Psoas muscle (tissue), 8 donors: Measurements from ENCODE around the gene CCDC83. TPM values are rescaled to one million over a fixed set of nuclear protein-coding genes. Genes with fewer than 3 reads are reported as not detected.

Experiments
- ATAC-seq, 4 donors: fragments of 200-7000 bp; cut with Tn5 transposase; one replicate each; pipeline ENCODE4 v1.9.1; 2020; ENCODE audit warnings: moderate library complexity in 3 of 4, mild to moderate bottlenecking in 2 of 4
- DNase-seq, 2 donors: peaks; one replicate each; pipeline ENCODE4 v3.0.0-alpha.2; 2020
- H3K27ac ChIP-seq: fragments of 200-600 bp; one replicate; pipeline ENCODE4 v1.8.0; 2022
- H3K27me3 ChIP-seq, 3 donors: fragments of 200-600 bp in 1 of 3; one replicate each; pipeline versions ENCODE4 v1.6.1 to v1.8.0; 2013 to 2022; ENCODE audit warnings: low read length in 2 of 3, mild to moderate bottlenecking in 2 of 3, moderate library complexity in 1 of 3; ENCODE audit not compliant: insufficient read depth in 3 of 3
- H3K36me3 ChIP-seq, 2 donors: fragments of 200-600 bp in 1 of 2; one replicate each; pipeline versions ENCODE4 v1.6.1 to v1.8.0; 2013 to 2022; ENCODE audit warnings: low read depth in 1 of 2, mild to moderate bottlenecking in 1 of 2, moderate library complexity in 1 of 2; ENCODE audit not compliant: insufficient read depth in 1 of 2
- H3K4me1 ChIP-seq: fragments of 200-600 bp; one replicate; pipeline ENCODE4 v1.8.0; 2022
- H3K4me3 ChIP-seq: fragments of 200-600 bp; one replicate; pipeline ENCODE4 v1.8.0; 2022; ENCODE audit warnings: mild to moderate bottlenecking
- H3K9me3 ChIP-seq: fragments of 200-600 bp; one replicate; pipeline ENCODE4 v1.8.0; 2022
- CTCF ChIP-seq: fragments of 200-600 bp; IDR thresholded peaks from one replicate; pipeline ENCODE4 v1.8.0; 2022; ENCODE audit warnings: antibody characterized with exemption
- WGBS, 3 donors: extraction: QIAGEN DNeasy Blood & Tissue Kit; methylation state at CpG; one replicate each; pipeline versions ENCODE4 v1.1.6 to v1.1.7; 2013; 5-methylcytosine and 5-hydroxymethylcytosine counted together
- intact Hi-C, 2 donors: fragments of 100-400 bp; cut with DNase I; formaldehyde crosslinking; loops; one replicate each; pipeline versions ENCODE4 v1.11.0 to v1.14.2; 2022
- polyA plus RNA-seq, 3 donors: library from polyadenylated mRNA; stranded (reverse); fragments of 200-250 nt; gene quantifications; one replicate each; pipeline ENCODE4 v1.2.3, GENCODE V29; 2013
- total RNA-seq, 4 donors: library from RNA; stranded (reverse); fragmentation: NEBNext Ultra II Directional in 2 of 4; extraction: Animal tissue kit (Norgen Biotek cat#: 25700) in 2 of 4; gene quantifications; one replicate each; pipeline versions ENCODE4 v1.2.1 to v1.2.4, GENCODE V29; 2021 to 2023
- donor health status: healthy with polysubstance abuse.
- donor health status: DM: no; HTN: no; CAD: no; lungs with moderate emphysema.
- donor health status: Bipolar disorder and iron deficiency.
- donor health status: healthy.
- donor health status: DM: yes; HTN: yes; CAD: no.
- donor health status: DM: no; HTN: no; CAD: no.
- donor health status: DM: no; HTN: no; CAD: no.
- donor health status: DM: yes; HTN: yes; CAD: no.

The CCDC83 gene
- total and polyA plus RNA-seq, 7 donors, result not detected

- H3K4me1 ChIP-seq, result no peaks in the 10 kb centered on the region
- 52 to 61% (median 53%) methylated on average over 7 of the region's 7 CpGs for WGBS, 3 donors
- no peak for TF ChIP-seq CTCF
- no peak overlapping the region for H3K4me3 ChIP-seq
- no peaks in the 10 kb centered on the region for H3K9me3 ChIP-seq
- no peaks in the 10 kb centered on the region for H3K27me3 ChIP-seq
- intact Hi-C loops, result no loop called here
- H3K36me3 ChIP-seq, result no peaks in the 10 kb centered on the region
- DNase-seq, result no peak
- H3K27ac ChIP-seq, result no peak overlapping the region
- ATAC-seq, result no peak
Observed at GRCh38 chr11:85886089-85887056, 31.2 kb downstream of the CCDC83 start.

GRCh38 chr11:85889108-85889507 lies 33.9 kb downstream of the CCDC83 start:
- no peaks in the 10 kb centered on the region for H3K27me3 ChIP-seq
- no peak for ATAC-seq
- intact Hi-C loops, result no loop called here
- no peak overlapping the region for H3K4me3 ChIP-seq
- no peaks in the 10 kb centered on the region for H3K4me1 ChIP-seq
- H3K9me3 ChIP-seq, result no peaks in the 10 kb centered on the region
- H3K36me3 ChIP-seq, result no peaks in the 10 kb centered on the region
- no peak overlapping the region for H3K27ac ChIP-seq
- no peak for DNase-seq
- WGBS, 3 donors, result 91 to 95% (median 91%) methylated on average over 5 of the region's 5 CpGs
- TF ChIP-seq CTCF, result no peak

- Histone ChIP-seq H3K36me3 (no peaks in the 10 kb centered on the region), H3K9me3 (no peaks in the 10 kb centered on the region), H3K4me3 (no peak overlapping the region), H3K27me3 (no peaks in the 10 kb centered on the region), H3K27ac (no peak overlapping the region), H3K4me1 (no peaks in the 10 kb centered on the region)
- TF ChIP-seq CTCF, result no peak
- DNase-seq (no peak), ATAC-seq (no peak)
- intact Hi-C loops, result no loop called here
- 86 to 88% (median 88%) methylated on average over 8 of the region's 8 CpGs for WGBS, 3 donors
Observed at GRCh38 chr11:85889676-85890579, 34.7 kb downstream of the CCDC83 start.

- no peak for TF ChIP-seq CTCF
- no peak for ATAC-seq
- Histone ChIP-seq H3K9me3 (no peaks in the 10 kb centered on the region), H3K27me3 (no peaks in the 10 kb centered on the region), H3K4me3 (no peak overlapping the region), H3K27ac (no peak overlapping the region), H3K36me3 (no peaks in the 10 kb centered on the region), H3K4me1 (no peaks in the 10 kb centered on the region)
- 56 to 61% (median 60%) methylated on average over 6 of the region's 6 CpGs for WGBS, 3 donors
- intact Hi-C loops, result no loop called here
- DNase-seq, result no peak
Observed at GRCh38 chr11:85893395-85893794, 38.2 kb downstream of the CCDC83 start.
